HUDEP-2 (cell line): ENCODE measurements around the gene SLC36A4.
"Not testable (repeated sequence)": the region's sequence is repeated elsewhere in the genome, so short reads cannot be mapped to it uniquely, and the experiment has no call there.

ENCODE experiments used
- DNase-seq, 76 experiments: peaks; one replicate each; lab custom pipeline; 2025; ENCODE audit not compliant: unreplicated experiment in 76 of 76; lab: John Stamatoyannopoulos, UW

SLC36A4 gene

GRCh38 chr11:93194673-93195291, 3.0 kb downstream of the SLC36A4 start:
- no peak for DNase-seq

- DNase-seq: no peak
Measured at GRCh38 chr11:93193731-93194130, 4.1 kb downstream of the SLC36A4 start.

GRCh38 chr11:93192163-93192562, 5.6 kb downstream of the SLC36A4 start:
- DNase-seq: no peak

GRCh38 chr11:93189462-93189861, 8.3 kb downstream of the SLC36A4 start:
- no peak for DNase-seq

GRCh38 chr11:93188726-93189125, 9.1 kb downstream of the SLC36A4 start:
- DNase-seq: no peak

GRCh38 chr11:93187290-93187689, 10.5 kb downstream of the SLC36A4 start:
- DNase-seq: no peak

GRCh38 chr11:93177891-93178290, 19.9 kb downstream of the SLC36A4 start:
- DNase-seq: not testable (repeated sequence)

GRCh38 chr11:93169950-93170561, 27.7 kb downstream of the SLC36A4 start:
- peak in 6 of 76 experiments; percentile 0 to 27 (median 7) for DNase-seq

- no peak for DNase-seq
Measured at GRCh38 chr11:93169143-93169542, 28.6 kb downstream of the SLC36A4 start.

- no peak for DNase-seq
Measured at GRCh38 chr11:93166862-93167261, 30.9 kb downstream of the SLC36A4 start.

GRCh38 chr11:93166194-93166593, 31.6 kb downstream of the SLC36A4 start:
- no peak for DNase-seq

- no peak for DNase-seq
Measured at GRCh38 chr11:93160808-93161207, 37.0 kb downstream of the SLC36A4 start.

- DNase-seq: no peak
Measured at GRCh38 chr11:93160156-93160555, 37.6 kb downstream of the SLC36A4 start.

- DNase-seq: no peak
Measured at GRCh38 chr11:93159721-93160120, 38.1 kb downstream of the SLC36A4 start.

- DNase-seq: no peak
Measured at GRCh38 chr11:93155738-93156137, 42.1 kb downstream of the SLC36A4 start.

GRCh38 chr11:93145390-93145915, 52.3 kb downstream of the SLC36A4 start:
- DNase-seq: no peak

GRCh38 chr11:93143800-93144199, 54.0 kb downstream of the SLC36A4 start:
- no peak for DNase-seq

GRCh38 chr11:93143186-93143585, 54.6 kb downstream of the SLC36A4 start:
- DNase-seq: no peak

GRCh38 chr11:93133488-93134109, 64.2 kb downstream of the SLC36A4 start:
- no peak for DNase-seq

- no peak for DNase-seq
Measured at GRCh38 chr11:93132836-93133235, 65.0 kb downstream of the SLC36A4 start.

- peak in 1 of 76 experiments; percentile 17 for DNase-seq
Measured at GRCh38 chr11:93131709-93132108, 66.1 kb downstream of the SLC36A4 start.

GRCh38 chr11:93128574-93128973, 69.2 kb downstream of the SLC36A4 start:
- DNase-seq: no peak
